Spleen (tissue), 7 donors: Measurements from ENCODE around the gene ZNF747.

Experiments used
- CTCF ChIP-seq, 11 experiments: fragments of 200-600 bp in 7 of 11; fragments of 450-650 bp in 4 of 11; sonication (generic) in 4 of 11; IDR thresholded peaks in 8 of 11; conservative IDR thresholded peaks in 3 of 11; 1 replicate in 7 of 11; 2 replicates in 4 of 11; pipeline versions ENCODE4 v1.4.0 to v1.8.0; 2016 to 2021; ENCODE audit warnings: antibody characterized with exemption in 11 of 11, inconsistent platforms in 4 of 11, mild to moderate bottlenecking in 1 of 11
- POLR2A ChIP-seq, 3 donors: fragments of 450-650 bp; IDR thresholded peaks; one replicate each; pipeline ENCODE4 v1.5.1; 2017; ENCODE audit warnings: antibody characterized with exemption in 3 of 3, mild to moderate bottlenecking in 1 of 3
- POLR2AphosphoS5 ChIP-seq, 3 donors: sonication (generic); formaldehyde crosslinking; IDR thresholded peaks; one replicate each; pipeline ENCODE4 v1.5.1; 2017; ENCODE audit warnings: antibody characterized with exemption in 3 of 3
- donor health status: DM: no; HTN: no; CAD: no; lungs with moderate emphysema.
- donor health status: DM: no; HTN: no; CAD: no.
- donor health status: DM: no; HTN: no; CAD: no.

DNA sequence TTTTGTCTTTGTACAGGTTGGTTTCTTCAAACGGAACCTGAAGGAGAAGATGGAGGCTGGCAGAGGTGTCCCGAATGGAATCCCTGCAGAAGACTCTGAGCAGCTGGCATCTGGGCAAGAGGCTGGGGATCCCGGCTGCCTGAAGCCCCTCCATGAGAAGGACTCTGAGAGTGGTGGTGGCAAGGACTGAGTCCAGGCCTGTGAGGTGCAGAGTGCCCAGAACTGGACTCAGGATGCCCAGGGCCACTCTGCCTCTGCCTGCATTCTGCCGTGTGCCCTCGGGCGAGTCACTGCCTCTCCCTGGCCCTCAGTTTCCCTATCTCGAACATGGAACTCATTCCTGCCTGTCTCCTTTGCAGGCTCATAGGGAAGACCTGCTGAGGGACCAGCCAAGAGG lies 13.2 kb downstream of the ZNF747 start:
- TF ChIP-seq CTCF (IDR thresholded peaks at IDR 0.05 in 8 of 11, conservative IDR thresholded peaks at IDR 0.05 in 3 of 11) (no peak), POLR2A (IDR thresholded peaks at IDR 0.05) (no peak), POLR2AphosphoS5 (IDR thresholded peaks at IDR 0.05) (peak in 1 of 3 donors; percentile 42)
